Breast epithelium (tissue), 3 donors: ENCODE measurements around the gene SIGLEC14.

Source experiments
- POLR2AphosphoS5 ChIP-seq, 3 donors: sonication (generic); formaldehyde crosslinking; IDR thresholded peaks; one replicate each; pipeline ENCODE4 v1.6.1; 2017; ENCODE audit warnings: antibody characterized with exemption in 3 of 3
- TF ChIP-seq, protein P1 (sequence below), 3 donors: fragments of 450-650 bp; IDR thresholded peaks; one replicate each; pipeline ENCODE4 v1.5.1; 2016 to 2017; ENCODE audit warnings: antibody characterized with exemption in 3 of 3, mild to moderate bottlenecking in 3 of 3, moderate library complexity in 3 of 3

GRCh38 chr19:51602189-51602854, 44.3 kb downstream of the SIGLEC14 start:
- TF ChIP-seq, protein P1, sequence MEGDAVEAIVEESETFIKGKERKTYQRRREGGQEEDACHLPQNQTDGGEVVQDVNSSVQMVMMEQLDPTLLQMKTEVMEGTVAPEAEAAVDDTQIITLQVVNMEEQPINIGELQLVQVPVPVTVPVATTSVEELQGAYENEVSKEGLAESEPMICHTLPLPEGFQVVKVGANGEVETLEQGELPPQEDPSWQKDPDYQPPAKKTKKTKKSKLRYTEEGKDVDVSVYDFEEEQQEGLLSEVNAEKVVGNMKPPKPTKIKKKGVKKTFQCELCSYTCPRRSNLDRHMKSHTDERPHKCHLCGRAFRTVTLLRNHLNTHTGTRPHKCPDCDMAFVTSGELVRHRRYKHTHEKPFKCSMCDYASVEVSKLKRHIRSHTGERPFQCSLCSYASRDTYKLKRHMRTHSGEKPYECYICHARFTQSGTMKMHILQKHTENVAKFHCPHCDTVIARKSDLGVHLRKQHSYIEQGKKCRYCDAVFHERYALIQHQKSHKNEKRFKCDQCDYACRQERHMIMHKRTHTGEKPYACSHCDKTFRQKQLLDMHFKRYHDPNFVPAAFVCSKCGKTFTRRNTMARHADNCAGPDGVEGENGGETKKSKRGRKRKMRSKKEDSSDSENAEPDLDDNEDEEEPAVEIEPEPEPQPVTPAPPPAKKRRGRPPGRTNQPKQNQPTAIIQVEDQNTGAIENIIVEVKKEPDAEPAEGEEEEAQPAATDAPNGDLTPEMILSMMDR (IDR thresholded peaks at IDR 0.05): no peak
- TF ChIP-seq POLR2AphosphoS5 (IDR thresholded peaks at IDR 0.05): no peak
